Right forelimb (tissue), 1 donor: Measurements from ENCODE around the gene SH3RF3.
A peak's percentile ranks its signal among the peaks of the same experiment; 100 is the strongest.

Source experiments
- DNase-seq: peaks from one replicate; pipeline ENCODE4 v3.0.0-alpha.2; 2018

SH3RF3 gene

GRCh38 chr2:109423556-109424359, 294.8 kb downstream of the SH3RF3 start:
- DNase-seq = no peak

- DNase-seq = no peak
These were observed 296.4 kb downstream of the SH3RF3 start for GRCh38 chr2:109425411-109425810.

DNA sequence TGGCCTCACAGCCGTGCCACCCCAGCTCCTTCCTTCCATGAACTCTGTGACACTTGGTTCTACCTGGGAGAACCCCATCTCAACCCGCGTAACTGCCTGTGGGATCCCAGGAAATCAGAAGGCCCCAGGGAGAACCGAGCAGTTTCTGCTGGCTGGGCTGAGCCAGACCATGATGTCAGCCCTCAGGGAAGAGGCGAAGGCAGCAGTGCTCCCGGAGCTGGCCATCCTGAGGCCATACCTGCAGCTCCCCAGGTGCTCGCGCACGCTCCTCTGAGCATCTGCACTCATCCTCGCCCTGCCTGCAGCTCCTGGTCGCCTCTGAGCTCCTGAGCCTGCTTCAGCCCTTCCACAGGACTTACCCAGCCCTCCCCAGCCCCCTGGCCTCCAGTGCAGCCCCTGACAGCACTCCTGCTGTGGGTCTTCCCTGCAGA, 298.7 kb downstream of the SH3RF3 start:
- no peak for DNase-seq

- DNase-seq = no peak
These were observed 299.3 kb downstream of the SH3RF3 start for GRCh38 chr2:109428281-109428680.

GRCh38 chr2:109428841-109429566, 300.0 kb downstream of the SH3RF3 start:
- DNase-seq = no peak

DNA sequence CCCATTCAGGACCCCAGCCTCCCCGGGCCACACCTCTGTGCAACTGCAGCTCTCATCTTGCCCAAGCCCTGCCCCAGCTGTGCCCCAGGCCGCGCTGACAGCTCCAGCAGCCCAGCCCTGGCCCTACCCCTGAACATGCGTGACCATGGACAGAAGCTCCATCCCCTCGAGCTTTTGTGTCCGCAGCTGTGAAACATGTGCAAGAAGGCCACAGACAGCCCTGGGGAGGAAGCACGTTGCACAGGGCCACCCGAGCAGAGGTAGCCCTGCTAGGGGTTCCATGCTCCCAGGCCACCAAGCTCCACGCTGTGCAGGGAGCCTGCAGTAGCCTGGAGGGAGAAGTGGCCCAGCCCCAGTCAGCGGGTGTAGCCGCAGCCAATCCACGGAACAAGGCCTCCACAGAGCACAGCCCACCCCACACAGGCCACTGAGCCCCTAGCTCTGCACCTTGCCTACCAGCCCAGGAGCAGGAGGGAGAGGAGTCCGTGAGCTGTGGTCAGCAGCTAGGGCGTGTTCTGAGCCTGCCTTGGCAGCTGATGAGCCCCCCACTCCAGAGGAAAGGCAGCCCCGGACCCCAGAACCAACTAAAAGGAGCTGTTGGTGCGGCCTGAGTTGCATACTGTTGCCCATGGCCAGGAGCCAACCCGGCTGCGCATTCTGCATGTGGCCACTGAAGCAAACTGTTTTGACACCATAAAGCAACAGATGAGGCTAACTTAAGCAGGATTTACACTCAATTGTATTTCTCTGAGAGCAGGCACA, 300.7 kb downstream of the SH3RF3 start:
- DNase-seq = no peak

DNA sequence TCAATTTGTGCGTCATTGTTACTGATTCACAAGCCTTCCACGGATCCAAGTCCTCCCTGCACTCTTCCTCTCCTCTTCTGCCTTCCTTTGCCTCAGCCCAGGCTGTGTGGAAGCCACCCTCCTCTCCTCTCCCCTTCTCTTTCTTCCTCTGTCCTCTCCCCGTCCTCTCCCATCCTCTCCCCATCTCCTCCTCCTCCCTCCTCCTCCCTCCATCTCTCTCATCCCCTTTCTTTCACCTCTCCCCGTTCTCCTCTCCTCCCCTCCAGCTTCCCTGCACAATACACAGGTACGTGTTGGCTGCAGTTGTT, 301.3 kb downstream of the SH3RF3 start:
- no peak for DNase-seq

- DNase-seq = no peak
These were observed 303.4 kb downstream of the SH3RF3 start for GRCh38 chr2:109432421-109432820.

GRCh38 chr2:109433486-109433885, 304.5 kb downstream of the SH3RF3 start:
- peak; percentile 16 for DNase-seq

DNA sequence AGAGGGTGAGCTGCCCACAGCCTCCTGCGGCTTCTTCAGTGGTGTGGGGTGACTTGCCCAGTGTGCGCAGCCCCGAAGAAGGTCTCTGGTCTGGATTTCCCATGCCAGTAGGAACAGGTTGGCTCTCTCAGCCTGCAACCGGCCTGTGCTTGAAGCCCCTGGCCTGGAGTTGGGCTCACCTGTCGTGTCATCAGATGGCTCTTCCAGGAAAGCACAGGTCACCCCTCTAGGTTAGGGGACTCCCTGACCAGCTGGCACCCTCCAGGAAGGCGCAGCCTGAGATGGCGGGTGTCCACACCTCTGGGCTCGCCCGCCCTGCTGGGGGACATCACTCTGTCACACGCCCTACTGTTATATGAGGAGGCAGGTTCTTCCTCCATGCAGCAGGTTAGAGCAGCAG, 304.9 kb downstream of the SH3RF3 start:
- DNase-seq = peak; percentile 10

- peak; percentile 7 for DNase-seq
These were observed 305.3 kb downstream of the SH3RF3 start for GRCh38 chr2:109434351-109434750.

DNA sequence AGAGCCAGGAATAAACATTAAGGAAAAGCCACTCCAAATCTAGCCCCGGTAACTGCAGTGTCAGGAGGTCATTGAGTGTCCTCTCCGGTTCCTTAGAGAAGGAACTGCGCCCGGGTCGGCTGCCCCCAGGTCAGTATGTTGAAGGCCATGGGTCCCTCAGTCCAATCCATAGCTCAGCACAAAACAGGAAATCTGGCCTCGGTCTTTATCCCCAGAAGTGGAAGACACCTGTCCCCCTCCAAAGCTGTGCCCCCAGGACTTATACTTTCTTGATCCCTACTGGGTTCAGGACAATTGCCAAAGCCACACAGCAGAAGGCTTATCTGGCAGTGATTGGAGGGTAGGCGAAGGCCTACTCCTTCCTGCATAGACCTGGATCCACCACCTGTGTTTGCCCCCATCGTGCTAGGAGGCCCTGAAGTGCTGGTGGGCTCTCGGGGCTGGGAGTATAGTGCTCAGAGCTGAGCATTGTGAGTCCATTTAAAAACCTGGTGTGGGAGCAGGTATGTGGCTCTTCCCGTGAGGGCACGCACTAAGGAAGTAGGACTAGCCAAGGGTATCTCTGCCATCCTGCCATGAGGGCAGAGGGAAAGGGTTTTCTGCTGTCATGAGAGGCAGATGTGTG, 306.2 kb downstream of the SH3RF3 start:
- DNase-seq = peak; percentile 29

GRCh38 chr2:109435901-109436598, 307.0 kb downstream of the SH3RF3 start:
- no peak for DNase-seq

- DNase-seq = peak; percentile 44
These were observed 307.7 kb downstream of the SH3RF3 start for GRCh38 chr2:109436610-109437225.

DNA sequence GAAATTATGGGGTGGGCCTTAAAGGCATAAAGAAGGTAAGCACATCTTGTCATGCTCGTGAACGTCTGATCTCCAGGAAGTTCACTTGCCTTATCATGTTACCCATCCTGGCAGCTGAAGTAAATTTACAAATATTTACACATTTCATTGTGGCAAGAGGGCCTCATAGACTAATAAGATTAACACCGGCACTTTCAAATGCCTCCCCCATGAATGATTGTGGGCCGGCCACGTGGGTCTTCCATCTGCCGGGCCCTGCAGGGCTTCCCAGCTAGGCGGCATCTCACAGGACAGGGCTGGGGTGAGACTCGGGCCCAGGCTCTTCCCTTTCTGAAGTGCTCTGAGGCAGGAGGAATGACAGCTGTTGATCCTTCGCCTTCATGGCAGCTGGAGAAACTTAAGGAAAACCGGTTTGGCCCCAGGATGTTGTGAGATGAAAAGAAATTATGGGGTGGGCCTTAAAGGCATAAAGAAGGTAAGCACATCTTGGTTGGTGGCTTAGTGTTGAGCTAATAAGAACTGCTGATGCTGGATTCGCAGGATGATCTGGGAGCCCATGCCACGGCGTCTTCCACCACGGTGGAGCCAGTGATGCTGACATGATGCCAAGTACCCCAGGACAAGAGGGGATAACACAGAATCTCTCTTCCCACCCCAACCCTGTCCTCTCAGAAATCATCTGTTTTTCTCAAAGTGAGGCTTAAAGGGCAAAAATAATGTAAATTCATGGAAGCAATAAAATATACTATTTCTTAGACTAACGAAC, 308.5 kb downstream of the SH3RF3 start:
- DNase-seq = peak; percentile 39

DNA sequence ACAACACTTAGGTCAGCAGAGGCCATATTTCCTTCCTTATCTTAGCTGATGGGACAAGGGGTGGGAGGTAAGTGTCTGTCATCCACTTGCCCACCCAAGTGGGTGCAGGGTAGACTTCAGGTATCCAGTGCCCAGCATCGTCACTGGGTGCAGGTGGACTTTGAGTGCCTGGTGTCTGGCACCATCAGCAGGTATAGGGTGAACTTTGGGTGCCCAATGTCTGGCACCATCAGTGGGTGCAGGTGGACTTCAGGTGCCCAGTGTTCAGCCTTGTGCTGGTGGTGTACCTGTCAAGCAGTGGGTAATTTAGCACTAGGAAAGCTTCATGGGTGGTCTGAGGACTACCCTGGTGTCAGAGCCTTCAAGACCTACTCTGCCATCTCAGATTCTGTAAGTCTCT, 309.1 kb downstream of the SH3RF3 start:
- no peak for DNase-seq

GRCh38 chr2:109438773-109439389, 309.9 kb downstream of the SH3RF3 start:
- DNase-seq = peak; percentile 38

- peak; percentile 32 for DNase-seq
These were observed 310.4 kb downstream of the SH3RF3 start for GRCh38 chr2:109439390-109439786.

- peak; percentile 11 for DNase-seq
These were observed 311.0 kb downstream of the SH3RF3 start for GRCh38 chr2:109439986-109440385.

DNA sequence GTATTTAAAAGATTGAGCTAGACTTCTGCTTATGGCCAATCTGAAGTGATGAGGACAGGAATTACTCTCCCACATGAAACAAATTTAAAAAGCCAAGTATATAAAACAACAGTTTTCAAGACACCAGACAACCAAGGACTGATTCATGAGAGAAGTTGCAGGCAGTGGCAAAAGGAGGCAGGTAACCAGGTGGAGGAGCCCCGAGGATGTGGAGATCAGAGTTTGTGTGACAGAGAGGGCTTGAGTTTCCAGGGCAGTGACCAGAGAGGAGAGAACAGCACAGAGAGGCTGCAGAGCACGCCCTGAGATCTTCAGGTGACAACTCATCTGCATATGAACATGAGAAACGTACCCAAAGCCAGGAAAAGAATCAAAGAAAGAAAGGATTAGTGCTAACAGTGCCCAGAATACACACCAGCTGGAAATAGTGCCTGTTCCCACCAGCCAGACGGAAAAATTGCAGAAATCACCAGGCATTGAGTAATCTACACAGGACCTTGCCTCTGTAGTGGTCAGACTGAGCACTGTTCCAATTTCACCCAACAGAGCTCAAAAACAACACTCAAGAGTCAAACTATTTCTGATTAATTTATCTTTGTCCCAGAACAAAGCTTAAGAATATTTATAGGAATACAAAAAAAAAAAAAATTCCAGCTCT, 311.6 kb downstream of the SH3RF3 start:
- DNase-seq = no peak
